GM11168 (cell line): ENCODE results near the gene ALG5.

Experiments
- in situ Hi-C: fragments of 300-500 bp; cut with MboI; formaldehyde crosslinking; loops from one replicate; pipeline ENCODE4 v1.12.0; 2022; ENCODE audit warnings: low sequenced_read_pairs; ENCODE audit not compliant: unreplicated experiment

Gene ALG5

GRCh38 chr13:36919171-36919832 is 79.8 kb downstream of the ALG5 start:
- in situ Hi-C loops = no loop called here

- in situ Hi-C loops = no loop called here
These were observed 80.7 kb downstream of the ALG5 start for GRCh38 chr13:36918246-36919131.

GRCh38 chr13:36917311-36917710 is 81.8 kb downstream of the ALG5 start:
- in situ Hi-C loops = no loop called here

- in situ Hi-C loops = no loop called here
These were observed 83.1 kb downstream of the ALG5 start for GRCh38 chr13:36915896-36916640.

GRCh38 chr13:36915106-36915505 is 84.0 kb downstream of the ALG5 start:
- in situ Hi-C loops = no loop called here

- in situ Hi-C loops = no loop called here
These were observed 84.5 kb downstream of the ALG5 start for GRCh38 chr13:36914648-36915047.

GRCh38 chr13:36913463-36913862 is 85.7 kb downstream of the ALG5 start:
- in situ Hi-C loops = no loop called here

GRCh38 chr13:36912973-36913372 is 86.2 kb downstream of the ALG5 start:
- in situ Hi-C loops = no loop called here

- in situ Hi-C loops = no loop called here
These were observed 86.8 kb downstream of the ALG5 start for GRCh38 chr13:36912369-36912768.

- in situ Hi-C loops = no loop called here
These were observed 88.6 kb downstream of the ALG5 start for GRCh38 chr13:36910545-36910944.

- in situ Hi-C loops = no loop called here
These were observed 91.3 kb downstream of the ALG5 start for GRCh38 chr13:36907821-36908220.

GRCh38 chr13:36907266-36907665 is 91.9 kb downstream of the ALG5 start:
- in situ Hi-C loops = no loop called here

- in situ Hi-C loops = no loop called here
These were observed 93.2 kb downstream of the ALG5 start for GRCh38 chr13:36905944-36906343.

- in situ Hi-C loops = no loop called here
These were observed 95.1 kb downstream of the ALG5 start for GRCh38 chr13:36903925-36904595.
